Effector CD4-positive, alpha-beta T cell (primary cell): ENCODE measurements around the gene CCDC88B.

Experiments used
- DNase-seq: peaks from one replicate; pipeline ENCODE4 v3.0.0-alpha.2; 2020

The CCDC88B gene

DNA sequence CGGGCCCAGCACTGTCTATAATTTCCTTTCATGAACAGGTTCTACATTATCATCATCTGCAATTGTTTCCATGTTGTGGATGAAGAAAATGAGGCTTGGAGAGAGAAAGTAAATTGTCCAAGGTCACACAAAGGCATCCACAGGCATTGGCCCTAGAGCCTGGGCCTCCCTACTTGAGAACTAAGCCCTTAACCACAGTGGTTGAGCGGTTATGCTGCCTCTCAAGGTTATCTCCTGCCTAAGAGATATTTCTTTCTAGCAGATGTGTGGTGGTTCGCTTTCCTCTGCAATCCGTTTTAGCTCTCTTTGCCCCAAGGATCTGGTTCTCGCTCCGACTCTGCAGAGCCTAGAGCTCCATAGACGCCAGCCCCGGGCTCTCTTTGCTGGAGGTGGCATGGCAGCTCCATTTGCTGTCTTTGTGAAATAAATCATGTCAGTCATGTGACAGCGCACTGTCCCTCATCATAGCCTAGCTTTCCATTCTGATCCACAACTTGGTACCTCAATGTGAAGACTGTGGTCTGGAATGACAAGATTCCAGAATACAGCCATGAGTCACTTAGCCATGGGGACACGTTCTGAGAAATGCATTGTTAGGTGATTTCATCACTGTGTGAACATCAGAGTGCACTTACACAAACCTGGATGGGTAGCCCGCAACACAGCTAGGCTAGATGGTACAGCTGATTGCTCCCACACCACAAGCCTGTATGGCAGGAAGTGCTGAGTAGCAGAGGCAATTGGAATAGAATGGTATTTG lies 46.1 kb downstream of the CCDC88B start:
- DNase-seq, result no peak

DNA sequence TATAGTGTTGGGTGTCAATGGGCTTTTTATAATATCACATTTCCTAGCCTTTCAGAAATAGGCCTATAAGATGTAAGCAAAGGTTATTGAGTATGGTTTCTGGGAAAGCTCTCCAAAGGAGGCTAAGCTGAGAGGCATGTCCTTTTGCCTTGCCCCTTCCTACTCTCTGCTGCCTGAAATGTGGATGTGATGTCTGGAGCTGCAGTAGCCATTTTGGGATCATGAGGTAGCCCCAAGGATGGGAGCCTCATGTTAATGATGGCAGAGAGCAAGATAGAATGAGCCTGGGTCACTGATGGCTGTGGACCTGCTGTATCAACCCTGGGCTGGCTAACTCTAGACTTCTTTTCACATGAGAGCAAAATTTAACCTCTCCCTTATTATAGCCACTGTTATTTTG lies 47.9 kb downstream of the CCDC88B start:
- DNase-seq, result no peak

DNA sequence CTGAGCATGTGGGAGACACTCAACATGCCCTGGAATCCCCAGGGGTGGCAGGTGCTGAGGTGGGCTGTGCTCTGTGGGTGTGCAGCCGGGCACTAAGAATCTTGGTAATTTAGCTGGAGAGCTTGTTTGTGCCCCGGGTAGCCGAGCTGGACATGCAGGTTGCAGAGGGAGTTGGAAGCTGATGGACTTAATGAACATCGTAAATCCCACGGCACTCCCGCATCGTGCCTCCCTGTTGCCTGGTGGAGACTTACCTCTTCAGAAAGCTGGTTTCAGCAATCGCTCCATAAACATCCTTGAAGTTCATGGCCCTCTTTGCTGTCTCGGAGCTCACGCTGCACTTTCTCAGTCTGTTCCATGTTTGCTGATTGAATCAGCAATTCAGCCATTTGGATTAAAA lies 48.9 kb downstream of the CCDC88B start:
- no peak for DNase-seq

DNA sequence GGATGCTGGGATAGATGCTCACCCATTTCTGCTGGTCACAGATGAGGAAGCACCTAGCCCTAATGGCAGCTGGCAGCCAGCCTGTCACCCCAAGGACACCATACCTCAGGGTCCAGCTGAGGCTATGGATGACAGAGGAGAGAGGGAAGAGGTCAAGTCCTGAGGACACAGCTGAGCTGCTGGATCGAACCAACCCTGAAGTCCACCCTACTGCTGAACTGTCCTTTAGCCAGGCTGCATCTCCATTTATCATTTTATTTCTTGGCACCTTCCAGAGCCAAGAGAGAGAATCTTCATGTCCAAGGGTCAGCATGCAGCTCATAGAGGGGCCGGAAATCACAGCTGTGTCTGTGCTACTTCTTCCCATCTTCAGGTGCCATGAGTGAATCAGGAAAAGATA lies 49.8 kb downstream of the CCDC88B start:
- no peak for DNase-seq

DNA sequence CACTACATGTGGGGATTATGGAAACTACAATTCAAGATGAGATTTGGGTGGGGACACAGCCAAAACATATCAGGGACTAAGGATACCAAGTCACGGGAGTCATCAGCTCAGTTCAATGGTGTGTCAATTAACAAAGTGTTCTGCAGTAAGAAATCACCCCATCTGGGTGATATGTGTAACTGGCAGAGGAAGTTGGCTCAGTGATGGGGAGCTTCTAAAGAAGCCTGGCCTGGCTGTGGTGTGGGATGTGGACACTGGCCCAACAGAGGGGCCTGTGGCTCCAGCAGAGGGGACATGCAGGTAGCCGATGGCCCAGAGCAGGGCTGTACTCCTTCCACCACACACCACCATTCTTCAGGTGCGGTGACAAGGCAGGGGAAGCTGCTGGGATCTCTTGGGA lies 50.6 kb downstream of the CCDC88B start:
- no peak for DNase-seq

DNA sequence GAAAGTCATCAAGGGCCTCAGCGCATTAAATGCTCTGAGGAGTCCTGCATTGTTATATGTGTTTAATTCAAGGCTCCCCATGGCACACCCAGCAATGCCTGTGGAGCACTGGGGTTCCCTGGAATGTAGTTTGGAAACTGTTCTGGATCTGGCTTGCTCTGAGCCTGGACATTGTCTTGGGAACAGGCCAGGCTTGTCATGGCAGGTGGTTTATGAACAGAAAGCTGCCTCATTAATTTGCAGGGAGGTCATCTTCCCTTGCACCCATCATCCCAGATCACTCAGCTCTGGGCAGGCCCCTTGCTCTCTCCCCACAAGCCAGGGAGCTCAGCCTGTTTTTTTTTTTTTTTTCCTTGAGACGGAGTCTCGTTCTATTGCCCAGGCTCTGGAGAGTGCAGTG lies 51.8 kb downstream of the CCDC88B start:
- DNase-seq, result no peak

DNA sequence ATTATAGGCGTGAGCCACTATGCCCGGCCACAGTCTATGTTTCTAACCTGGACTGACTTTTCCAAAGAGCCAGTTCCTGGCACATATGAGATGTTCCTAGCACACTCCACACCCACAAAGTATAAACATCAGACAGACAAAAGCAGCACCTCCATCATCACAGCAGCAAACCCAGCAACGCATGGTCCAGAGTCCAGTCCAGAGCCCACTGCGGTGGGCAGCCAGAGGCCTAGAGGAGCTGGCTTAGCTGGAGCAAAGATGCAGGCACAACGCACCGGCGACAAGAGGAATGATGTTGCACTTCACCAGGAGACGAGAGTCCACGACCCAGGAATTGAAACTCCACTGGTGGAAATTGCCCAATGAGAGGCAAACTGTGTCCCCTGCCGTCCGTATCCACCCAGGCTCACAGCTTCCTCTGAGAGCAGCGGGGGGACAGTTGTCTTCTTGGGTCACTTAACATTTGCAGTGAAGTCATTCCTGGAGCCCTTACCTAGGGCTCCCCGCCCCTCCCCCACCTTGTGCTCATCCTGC lies 55.6 kb downstream of the CCDC88B start:
- DNase-seq, result no peak

DNA sequence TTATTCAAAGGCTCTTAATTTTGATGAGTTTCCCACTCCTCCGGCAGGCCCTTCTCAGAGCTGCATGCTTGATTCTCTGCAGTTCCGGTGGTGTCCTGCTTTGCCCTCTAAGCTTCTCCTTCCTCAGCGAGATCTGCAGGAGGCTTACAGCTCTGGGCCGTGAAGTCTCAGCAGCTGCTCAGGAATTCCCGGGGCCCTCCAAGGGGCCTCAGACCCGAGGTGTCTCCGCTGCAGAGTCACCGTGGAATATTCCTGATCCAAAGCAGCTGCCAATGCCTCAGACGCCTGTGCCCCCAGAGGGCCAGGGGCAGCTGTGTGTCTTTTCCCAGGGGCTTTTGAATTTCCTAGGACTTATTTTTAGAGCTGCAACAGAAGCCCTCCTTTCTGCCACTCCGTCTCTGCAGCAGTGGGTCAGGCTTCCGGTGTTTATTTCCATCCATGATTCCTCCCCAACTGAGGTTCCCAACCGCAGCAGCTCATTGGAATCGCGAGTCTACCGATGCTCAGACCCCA lies 56.1 kb downstream of the CCDC88B start:
- no peak for DNase-seq

DNA sequence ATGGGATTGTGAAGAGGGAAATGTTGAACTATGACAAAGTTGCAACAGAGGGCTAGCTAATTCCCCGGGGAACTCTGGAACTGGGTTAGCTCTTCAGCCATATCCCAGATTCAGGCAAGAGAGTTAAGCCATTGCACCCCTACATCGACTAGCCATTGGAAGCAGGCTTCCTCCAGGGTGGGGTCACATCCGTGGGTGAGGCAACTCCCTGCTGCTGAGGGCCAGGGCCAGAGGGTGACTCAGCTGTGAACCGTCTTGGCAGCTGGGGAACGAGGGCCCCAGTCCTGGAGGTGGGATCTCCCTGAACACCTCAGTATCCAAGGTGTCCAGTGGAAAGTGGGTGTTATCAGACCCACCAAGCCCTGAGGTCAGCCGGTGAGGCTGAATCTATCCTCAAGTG lies 60.1 kb downstream of the CCDC88B start:
- DNase-seq, result no peak

DNA sequence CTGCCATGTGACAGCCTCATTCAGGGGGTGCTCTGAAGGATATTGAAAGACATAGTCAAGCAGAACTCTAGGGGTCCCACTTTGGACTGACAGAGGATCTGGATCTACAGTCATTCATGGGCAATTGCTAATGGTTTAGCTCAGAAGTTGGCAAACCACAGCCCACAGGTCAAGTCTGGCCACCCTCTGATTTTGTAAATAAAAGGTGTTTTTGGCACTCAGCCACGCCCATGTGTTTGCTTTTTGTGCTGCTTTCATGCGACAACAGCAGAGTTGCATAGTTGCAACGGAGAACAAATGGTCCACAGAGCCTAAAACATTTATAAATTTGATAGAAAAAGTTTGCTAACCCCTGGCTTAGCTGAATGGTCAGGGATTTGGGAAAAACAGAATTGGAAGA lies 60.7 kb downstream of the CCDC88B start:
- DNase-seq, result no peak

DNA sequence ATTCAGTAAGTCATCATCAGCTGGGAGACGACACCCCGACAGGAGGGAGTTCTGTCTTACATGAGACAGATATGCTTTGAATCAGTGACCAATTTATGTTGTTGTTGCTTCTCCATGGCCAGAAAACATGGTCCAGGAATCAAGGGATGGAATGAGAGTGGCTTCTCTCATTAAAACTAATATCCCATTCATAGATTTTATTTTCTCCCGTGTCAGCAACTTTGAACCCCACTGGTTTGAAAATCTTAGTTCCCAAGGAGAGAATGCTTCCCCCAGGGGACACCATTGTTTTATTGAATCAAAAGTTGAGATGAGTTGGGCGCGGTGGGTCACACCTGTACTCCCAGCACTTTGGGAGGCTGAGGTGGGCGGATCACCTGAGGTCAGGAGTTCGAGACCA lies 61.8 kb downstream of the CCDC88B start:
- DNase-seq, result no peak

DNA sequence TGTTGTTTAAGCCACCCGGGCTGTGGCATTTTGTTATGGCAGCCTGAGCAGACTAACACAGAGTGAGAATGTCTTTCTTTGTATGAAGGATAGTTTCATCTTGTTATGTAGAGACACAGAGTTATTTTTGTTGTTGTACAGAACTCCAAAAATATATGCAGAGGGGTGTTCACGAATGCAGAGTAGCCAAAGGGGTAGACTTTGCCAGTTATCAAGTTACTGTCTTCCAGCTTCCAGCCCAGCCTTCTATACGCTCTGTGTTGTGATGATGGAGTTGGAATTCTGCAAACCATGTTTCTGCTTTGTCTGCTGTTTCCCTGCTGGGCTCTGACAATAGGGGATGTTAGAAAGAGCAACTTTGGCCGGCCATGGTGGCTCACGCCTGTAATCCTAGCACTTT lies 63.1 kb downstream of the CCDC88B start:
- DNase-seq, result no peak

DNA sequence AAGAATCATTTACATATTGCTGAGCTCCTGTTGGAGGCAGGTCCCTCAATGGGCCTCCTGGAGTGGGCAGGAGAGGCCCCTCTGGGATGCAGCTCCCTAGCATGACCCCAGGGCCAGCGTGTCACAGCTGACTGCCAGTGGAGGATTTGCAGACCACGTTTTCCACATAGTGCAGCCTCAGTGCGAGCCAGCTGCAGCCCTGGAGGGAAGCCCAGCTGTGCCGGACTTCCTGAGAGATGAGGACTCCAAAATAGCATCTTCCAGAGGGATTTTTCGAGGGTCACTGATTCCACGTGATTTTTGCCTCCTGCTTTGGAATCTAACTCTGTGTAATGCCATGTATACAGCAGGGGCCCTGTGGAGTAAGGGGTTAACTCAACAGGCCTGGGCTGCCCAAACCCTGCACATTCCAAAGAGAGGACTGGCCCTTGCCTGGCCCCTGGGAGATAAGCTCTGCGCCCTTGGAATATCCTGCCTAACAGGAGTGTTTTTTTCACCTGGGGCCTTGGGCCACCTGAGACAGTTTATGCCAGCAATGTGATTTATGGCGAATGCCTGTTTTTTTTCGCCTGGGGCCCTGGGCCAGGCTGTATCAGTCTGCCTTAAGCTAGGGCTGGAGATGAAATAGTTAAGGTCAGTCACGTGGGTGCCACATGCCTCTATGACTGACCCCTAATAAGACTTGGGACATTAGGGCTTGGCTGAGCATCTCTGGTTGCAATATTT lies 66.4 kb downstream of the CCDC88B start:
- DNase-seq, result no peak
